COR-L47 (cell line): ENCODE data around the gene GPN2.
"Not testable (repeated sequence)": the region's sequence is repeated elsewhere in the genome, so short reads cannot be mapped to it uniquely, and the experiment has no call there.

Experiments
- DNase-seq: peaks from one replicate; lab custom pipeline; 2025; lab: John Stamatoyannopoulos, UW

The GPN2 gene

GRCh38 chr1:26900815-26901511 is 10.9 kb upstream of the GPN2 start:
- no peak for DNase-seq

DNA sequence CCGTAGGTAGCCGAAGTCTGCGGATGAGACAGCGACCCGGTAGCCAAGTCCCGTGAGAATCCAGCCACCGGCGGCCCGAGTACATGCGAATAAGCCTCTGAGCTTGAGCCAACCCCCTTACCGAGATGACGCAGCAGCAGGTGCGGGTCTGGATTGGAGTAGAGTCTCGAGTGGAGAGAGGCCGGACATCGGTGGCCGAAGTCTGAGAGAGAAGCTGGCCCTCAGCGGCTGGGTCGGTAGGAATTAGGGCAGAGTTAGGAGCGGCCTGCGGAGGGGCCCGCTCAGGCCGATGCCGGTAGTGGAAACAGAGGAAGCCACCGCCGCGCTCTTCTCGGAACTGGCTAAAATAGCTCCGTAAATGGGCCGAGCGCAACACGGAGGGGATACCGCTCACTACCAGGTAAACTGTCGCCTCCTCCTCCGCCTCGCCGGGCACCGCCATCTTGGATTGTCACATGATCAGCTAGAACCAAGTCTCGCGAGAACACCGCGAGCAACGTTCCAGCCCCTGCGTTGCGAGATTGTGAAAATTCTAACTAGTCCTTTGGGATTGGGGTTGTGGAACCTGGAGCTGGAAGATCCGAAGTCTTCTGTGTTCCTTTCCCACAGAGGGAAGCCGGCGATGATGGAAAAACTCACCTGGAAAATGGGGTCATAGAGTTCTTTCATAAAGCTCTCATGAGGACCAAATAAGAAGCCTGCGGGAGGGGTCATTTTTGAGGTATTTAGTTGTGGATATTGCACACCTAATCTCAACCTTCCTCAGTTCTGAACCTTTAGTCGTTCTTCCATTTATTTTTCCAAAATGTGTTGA is 10.1 kb upstream of the GPN2 start, which contains the start of gene GPATCH3:
Gene GPATCH3, minus strand, starts transcription at position 467 of the 814 bp plus-strand sequence. Its CDS starts 25 bp downstream, at position 442.
- DNase-seq, result peak; percentile 91

- no peak for DNase-seq
These were observed 7.3 kb upstream of the GPN2 start for GRCh38 chr1:26897351-26897750.

GRCh38 chr1:26894263-26894662 is 4.2 kb upstream of the GPN2 start:
- no peak for DNase-seq

- DNase-seq, result no peak
These were observed 349 bp upstream of the GPN2 start for GRCh38 chr1:26890467-26890796.

DNA sequence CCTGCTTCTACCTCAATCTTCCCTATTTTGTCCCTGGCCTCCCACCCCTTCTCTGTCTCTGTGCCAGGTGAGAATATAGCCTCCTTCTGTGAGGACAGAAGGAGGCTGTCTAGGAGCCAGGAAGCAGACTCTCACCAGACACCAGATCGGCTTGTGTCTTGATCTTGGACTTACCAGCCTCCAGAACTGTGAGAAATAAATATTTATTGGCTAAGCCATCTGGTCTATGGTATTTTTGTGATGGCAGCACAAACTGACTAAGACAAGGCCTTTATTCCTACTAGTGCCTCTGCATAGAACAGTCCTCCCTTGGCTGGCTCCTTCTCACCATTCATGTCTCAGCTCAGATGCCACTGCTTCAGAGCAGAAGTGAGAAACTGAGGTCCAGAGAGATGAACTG is 1.9 kb downstream of the GPN2 start:
- no peak for DNase-seq

- no peak for DNase-seq
These were observed 3.0 kb downstream of the GPN2 start for GRCh38 chr1:26887125-26887524.

DNA sequence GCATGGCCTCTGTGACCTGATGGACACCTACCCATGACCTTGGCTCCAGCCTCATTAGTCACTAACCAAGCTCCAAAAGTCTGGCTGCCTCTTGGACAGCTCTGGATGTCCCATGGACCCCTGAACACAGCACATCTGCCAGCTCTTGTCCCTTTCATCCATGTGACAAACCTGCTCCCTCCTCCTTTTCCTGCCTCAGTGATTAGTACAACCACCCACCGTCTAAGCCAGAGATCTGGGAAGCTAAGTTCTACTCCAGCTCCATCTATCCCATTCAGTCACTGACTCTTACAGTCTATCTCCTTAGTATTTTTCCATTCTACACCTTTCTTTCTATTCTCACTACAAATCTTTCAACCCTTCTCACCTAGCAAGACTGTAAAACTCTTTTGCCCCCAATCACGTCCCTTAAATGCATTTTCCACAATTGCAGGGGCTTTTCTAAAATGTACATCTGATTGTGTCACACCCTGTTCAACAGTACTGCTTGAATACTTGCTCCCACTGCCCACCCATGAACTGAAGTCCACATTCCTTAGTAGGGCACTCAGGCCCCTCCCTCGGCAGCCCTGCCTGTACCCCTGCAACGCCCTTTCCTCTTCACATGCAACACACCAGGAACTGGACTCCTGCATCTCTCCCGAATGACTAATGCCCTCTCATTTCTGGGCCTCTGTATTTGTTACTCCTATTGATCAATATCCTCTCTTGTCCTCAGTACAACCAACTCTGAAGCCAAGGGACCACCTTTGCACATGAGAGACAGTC is 7.2 kb downstream of the GPN2 start:
- no peak for DNase-seq

GRCh38 chr1:26881611-26882010 is 8.5 kb downstream of the GPN2 start:
- not testable (repeated sequence) for DNase-seq

GRCh38 chr1:26879793-26880192 is 10.3 kb downstream of the GPN2 start:
- DNase-seq, result no peak

- no peak for DNase-seq
These were observed 12.8 kb downstream of the GPN2 start for GRCh38 chr1:26877326-26877725.

DNA sequence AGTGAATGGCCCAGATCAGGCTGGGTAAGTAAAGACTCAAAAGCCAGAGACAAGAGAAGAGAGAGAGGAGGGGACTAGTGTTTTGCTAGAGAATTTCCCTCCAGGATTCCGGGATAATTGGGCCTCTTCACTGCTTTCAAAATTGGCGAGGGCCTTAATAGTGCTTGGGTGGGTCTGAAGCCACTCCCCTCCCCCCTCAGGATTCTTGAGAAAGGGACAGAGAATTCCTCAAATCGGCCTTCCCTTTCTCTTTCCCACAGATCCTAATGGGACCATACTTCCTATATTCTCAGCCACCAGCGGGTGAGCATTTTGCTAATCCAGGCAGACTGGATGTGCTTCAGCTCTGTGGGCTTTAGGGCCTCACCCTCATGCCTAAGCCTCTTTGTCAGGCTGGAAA is 15.2 kb downstream of the GPN2 start:
- no peak for DNase-seq

DNA sequence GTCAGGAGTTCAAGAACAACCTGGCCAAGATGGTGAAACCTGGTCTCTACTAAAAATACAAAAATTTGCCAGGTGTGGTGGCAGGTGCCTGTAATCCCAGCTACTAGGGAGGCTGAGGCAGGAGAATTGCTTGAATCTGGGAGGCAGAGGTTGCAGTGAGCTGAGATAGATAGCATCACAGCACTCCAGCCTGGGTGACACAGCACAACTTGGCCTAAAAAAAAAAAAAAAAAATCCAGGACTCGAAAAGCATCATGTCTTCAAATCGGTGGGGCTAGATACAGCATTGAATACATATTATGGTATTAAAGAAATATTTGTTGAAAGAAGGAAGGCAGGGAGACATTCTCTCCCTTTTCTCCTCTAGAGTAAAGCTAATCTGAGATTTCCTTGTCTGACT is 17.0 kb downstream of the GPN2 start:
- not testable (repeated sequence) for DNase-seq

DNA sequence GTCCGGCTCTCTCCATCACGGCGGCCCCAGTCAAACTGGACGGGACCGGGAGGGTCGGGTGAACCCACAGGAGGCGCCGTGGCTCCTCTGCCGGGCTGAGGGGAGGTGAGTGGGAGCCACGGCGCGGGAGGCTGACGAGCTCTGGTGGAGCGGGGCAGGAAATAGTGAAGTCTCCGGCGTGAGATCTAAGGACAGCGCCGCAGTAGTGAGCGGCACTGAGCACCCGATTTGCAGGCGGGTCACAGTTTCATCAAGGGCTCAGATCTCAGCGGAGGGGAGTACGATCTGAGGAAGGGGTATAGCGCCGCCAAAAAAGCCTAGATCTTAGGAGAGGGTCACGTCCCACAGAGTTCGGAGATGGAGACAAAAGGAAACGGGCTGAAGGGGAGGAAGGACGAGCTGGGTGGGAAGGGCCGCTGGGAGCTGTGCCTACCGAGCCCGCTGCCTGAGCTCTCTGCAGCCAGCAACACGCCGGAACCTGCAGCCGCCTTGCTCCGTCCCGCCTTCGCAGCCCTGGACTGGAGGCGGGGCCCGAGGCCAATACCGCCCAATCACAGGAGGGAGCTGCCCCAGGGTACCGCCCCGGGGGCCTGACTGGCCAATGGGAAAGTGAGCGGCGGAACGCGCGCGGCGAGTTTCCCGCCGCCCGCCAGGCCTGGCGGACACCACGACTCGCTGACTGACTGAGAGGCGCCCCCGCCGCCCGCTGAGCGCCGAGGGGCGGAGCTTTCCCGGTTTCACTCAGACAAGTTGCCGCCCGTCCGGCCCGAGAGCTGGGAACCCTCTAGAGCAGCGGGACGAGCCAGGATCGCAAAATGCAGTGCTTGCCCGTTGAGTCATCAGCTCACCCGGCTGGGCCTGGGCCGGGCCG is 25.2 kb downstream of the GPN2 start:
- peak; percentile 94 for DNase-seq

DNA sequence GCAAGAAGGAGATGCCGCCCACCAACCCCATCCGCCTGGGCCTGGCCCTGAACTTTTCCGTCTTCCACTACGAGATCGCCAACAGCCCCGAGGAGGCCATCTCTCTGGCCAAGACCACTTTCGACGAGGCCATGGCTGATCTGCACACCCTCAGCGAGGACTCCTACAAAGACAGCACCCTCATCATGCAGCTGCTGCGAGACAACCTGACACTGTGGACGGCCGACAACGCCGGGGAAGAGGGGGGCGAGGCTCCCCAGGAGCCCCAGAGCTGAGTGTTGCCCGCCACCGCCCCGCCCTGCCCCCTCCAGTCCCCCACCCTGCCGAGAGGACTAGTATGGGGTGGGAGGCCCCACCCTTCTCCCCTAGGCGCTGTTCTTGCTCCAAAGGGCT is 26.4 kb downstream of the GPN2 start:
- DNase-seq, result no peak

DNA sequence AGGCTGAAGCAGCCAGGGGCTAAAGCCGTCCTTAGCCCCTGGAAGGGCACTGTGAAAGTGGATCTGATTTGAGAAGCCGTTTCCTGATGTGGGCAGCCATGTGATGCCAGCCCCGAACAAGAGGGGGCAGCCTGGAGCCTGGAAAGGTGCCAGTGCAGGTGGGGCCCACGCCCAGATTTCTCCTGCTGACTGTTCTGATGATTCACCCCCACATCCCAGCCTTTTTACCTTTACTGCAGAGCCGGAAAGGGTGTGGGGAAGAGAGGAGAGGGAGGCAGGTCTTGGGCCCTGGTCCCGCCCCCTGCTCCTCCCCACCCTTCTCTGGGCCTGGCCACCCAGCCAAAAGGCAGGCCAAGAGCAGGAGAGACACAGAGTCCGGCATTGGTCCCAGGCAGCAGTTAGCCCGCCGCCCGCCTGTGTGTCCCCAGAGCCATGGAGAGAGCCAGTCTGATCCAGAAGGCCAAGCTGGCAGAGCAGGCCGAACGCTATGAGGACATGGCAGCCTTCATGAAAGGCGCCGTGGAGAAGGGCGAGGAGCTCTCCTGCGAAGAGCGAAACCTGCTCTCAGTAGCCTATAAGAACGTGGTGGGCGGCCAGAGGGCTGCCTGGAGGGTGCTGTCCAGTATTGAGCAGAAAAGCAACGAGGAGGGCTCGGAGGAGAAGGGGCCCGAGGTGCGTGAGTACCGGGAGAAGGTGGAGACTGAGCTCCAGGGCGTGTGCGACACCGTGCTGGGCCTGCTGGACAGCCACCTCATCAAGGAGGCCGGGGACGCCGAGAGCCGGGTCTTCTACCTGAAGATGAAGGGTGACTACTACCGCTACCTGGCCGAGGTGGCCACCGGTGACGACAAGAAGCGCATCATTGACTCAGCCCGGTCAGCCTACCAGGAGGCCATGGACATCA is 27.1 kb downstream of the GPN2 start, which contains the start of gene SFN:
Gene SFN, plus strand, starts transcription at position 369 of the 904 bp plus-strand sequence. Its CDS starts 64 bp downstream, at position 433.
- peak; percentile 96 for DNase-seq

GRCh38 chr1:26861889-26862378 is 28.1 kb downstream of the GPN2 start:
- peak; percentile 9 for DNase-seq

DNA sequence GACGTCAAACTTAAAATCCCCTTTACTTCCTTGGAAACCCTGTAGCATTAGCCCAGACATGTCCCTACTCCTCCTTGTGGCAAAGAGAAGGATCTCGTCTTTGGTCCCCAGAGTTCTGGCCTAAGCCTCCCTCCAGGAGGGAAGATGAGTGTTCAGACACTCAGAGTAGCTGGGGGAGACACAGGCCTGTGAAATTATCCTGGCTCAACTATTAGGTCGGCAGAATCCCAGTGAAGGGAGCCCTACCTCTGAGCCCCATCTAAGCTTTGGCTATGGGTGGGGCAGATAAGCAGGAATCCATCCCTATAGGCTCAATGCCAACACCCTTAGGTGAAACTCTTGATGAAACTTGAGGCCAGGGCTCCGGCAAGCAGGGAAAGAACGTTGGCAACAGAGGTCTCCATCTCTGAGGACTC is 28.8 kb downstream of the GPN2 start:
- DNase-seq, result no peak

- DNase-seq, result no peak
These were observed 31.0 kb downstream of the GPN2 start for GRCh38 chr1:26858891-26859640.

- DNase-seq, result no peak
These were observed 31.9 kb downstream of the GPN2 start for GRCh38 chr1:26858160-26858559.
